ENCODE results near the gene CDKAL1.

DNA sequence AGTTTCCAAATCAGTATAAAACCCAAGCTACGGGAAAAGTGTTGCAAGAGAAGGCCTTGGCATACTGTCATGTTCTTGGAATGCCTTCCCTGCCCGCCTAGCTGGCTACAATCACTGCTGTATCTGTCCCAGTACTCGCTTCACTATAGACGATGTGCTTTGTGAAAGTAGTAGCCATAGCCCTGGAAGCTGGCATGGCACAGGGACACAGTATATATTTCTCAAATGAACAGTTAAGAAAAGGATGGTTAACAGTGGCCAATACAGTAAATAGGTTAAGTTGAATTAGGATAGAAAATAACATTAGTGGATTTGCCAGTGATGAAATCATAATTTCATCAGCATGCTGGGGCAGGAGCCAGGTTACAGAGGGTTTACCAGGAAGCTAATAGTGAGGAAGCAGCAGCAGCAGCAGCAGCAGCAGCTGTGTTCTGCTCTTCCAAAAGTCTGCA is 499.3 kb downstream of the CDKAL1 start:
- TF ChIP-seq POLR2A (IDR thresholded peaks at IDR 0.05) (no peak), CTCF (IDR thresholded peaks at IDR 0.05) (no peak)
